K562 (cell line): ENCODE results near the gene PIP5K1B. TPM values are rescaled to one million over a fixed set of nuclear protein-coding genes. Genes with fewer than 3 reads are reported as not detected.

ENCODE experiments used
- ATAC-seq: fragments of 200-7000 bp; cut with Tn5 transposase; 3 replicates; pipeline ENCODE4 v1.9.1; 2020; ENCODE audit warnings: moderate library complexity
- BruUV-seq: library from RNA; stranded (reverse); fragments of 400-500 nt; replicated peaks from 2 replicates; lab custom pipeline; 2021; lab: Mats Ljungman, UMichigan
- CTCF ChIA-PET: fragments of 300-600 bp; formaldehyde crosslinking; extraction: SDS; loops from one replicate; lab custom pipeline; 2021; ENCODE audit warnings: low intra/inter-chr PET ratio; lab: Yijun Ruan, JAX
- POLR2A ChIA-PET: fragments of 300-600, 350-650 bp; sonication (Branson Sonifier 250); formaldehyde crosslinking; extraction: SDS; loops from one replicate; lab custom pipeline; 2021; ENCODE audit warnings: antibody characterized with exemption, inconsistent platforms; lab: Yijun Ruan, JAX
- DNase-seq, 4 experiments: peaks; one replicate each; pipeline versions ENCODE4 v3.0.0 to v3.0.0-alpha.2; 2011 to 2018; ENCODE audit warnings: low spot score in 3 of 4, mixed read lengths in 3 of 4; ENCODE audit errors: extremely low read depth in 1 of 4
- FAIRE-seq: peaks from 2 replicates; lab custom pipeline; 2011; peaks lifted over from hg19 to GRCh38; lab: Jason Lieb, UNC
- H2AFZ ChIP-seq: 2 replicates; pipeline ENCODE4 v1.6.0; 2011; ENCODE audit warnings: low read depth, low read length, control low read depth, inconsistent platforms
- H3K27ac ChIP-seq: fragments of 200-600 bp; 3 replicates; pipeline ENCODE4 v1.8.0; 2011; ENCODE audit warnings: low read depth, mild to moderate bottlenecking, control low read depth, inconsistent platforms, low read length, moderate library complexity, mixed read lengths; ENCODE audit errors: extremely low read depth
- H3K27me3 ChIP-seq, 2 experiments: fragments of 300-600 bp in 1 of 2; 2 replicates in 1 of 2; 3 replicates in 1 of 2; pipeline versions ENCODE4 v1.6.0 to v1.8.0; 2011; ENCODE audit warnings: inconsistent platforms in 2 of 2, low read length in 2 of 2, mild to moderate bottlenecking in 1 of 2, mixed read lengths in 1 of 2, moderate library complexity in 1 of 2; ENCODE audit not compliant: control insufficient read depth in 2 of 2, insufficient read depth in 2 of 2
- H3K36me3 ChIP-seq: fragments of 300-600 bp; 3 replicates; pipeline ENCODE4 v1.8.0; 2011; ENCODE audit warnings: mild to moderate bottlenecking, low read length, inconsistent platforms; ENCODE audit not compliant: control insufficient read depth, insufficient read depth
- H3K4me1 ChIP-seq, 2 experiments: fragments of 200-600 bp in 1 of 2; replicated peaks in 1 of 2; 2 replicates in 1 of 2; 3 replicates in 1 of 2; pipeline versions ENCODE4 v1.5.1 to v1.8.0; 2011; ENCODE audit warnings: inconsistent platforms in 2 of 2, low read length in 2 of 2, mild to moderate bottlenecking in 1 of 2, mixed read lengths in 1 of 2, moderate library complexity in 1 of 2; ENCODE audit not compliant: control insufficient read depth in 2 of 2, insufficient read depth in 2 of 2
- H3K4me2 ChIP-seq: 2 replicates; pipeline ENCODE4 v1.6.1; 2011; ENCODE audit warnings: low read length, control low read depth, inconsistent platforms, mixed read lengths; ENCODE audit not compliant: insufficient read depth
- H3K4me3 ChIP-seq: fragments of 200-600 bp; sonication (generic), shearing (Covaris generic); 2 replicates; pipeline ENCODE4 v1.5.1; 2016; ENCODE audit warnings: control low read depth, inconsistent platforms
- H3K79me2 ChIP-seq: fragments of 200-600 bp; 3 replicates; pipeline ENCODE4 v1.8.0; 2011; ENCODE audit warnings: low read length, inconsistent platforms; ENCODE audit not compliant: control insufficient read depth, insufficient read depth
- H3K9ac ChIP-seq, 2 experiments: 2 replicates each; pipeline versions ENCODE4 v1.6.0 to v1.6.1; 2011; ENCODE audit warnings: low read depth in 2 of 2, low read length in 2 of 2, control low read depth in 1 of 2, inconsistent platforms in 1 of 2, mild to moderate bottlenecking in 1 of 2, mixed read lengths in 1 of 2; ENCODE audit not compliant: insufficient read depth in 1 of 2
- H3K9me1 ChIP-seq: one replicate; pipeline ENCODE4 v1.6.0; 2011; ENCODE audit warnings: inconsistent platforms, mild to moderate bottlenecking, low read length, moderate library complexity; ENCODE audit not compliant: control insufficient read depth, insufficient read depth
- H3K9me3 ChIP-seq: replicated peaks from 2 replicates; pipeline ENCODE4 v1.5.1; 2011; ENCODE audit warnings: low read depth, low read length, inconsistent platforms; ENCODE audit not compliant: control insufficient read depth, insufficient read depth
- H4K20me1 ChIP-seq: replicated peaks from 2 replicates; pipeline ENCODE4 v1.6.1; 2011; ENCODE audit warnings: low read length, inconsistent platforms, mixed read lengths; ENCODE audit not compliant: control insufficient read depth, insufficient read depth
- HNRNPL ChIP-seq: fragments of 200-400 bp; formaldehyde crosslinking; IDR thresholded peaks from 2 replicates; pipeline ENCODE4 v1.6.1; 2017; ENCODE audit warnings: low read depth, mild to moderate bottlenecking, low read length
- MYC ChIP-seq, 2 experiments: fragments of 250-450 bp in 1 of 2; sonication (Bioruptor Pico) in 1 of 2; IDR thresholded peaks; 2 replicates each; pipeline versions ENCODE4 v1.5.1 to v1.6.1; 2012 to 2021; ENCODE audit warnings: low read depth in 2 of 2, borderline replicate concordance in 1 of 2, improper control_type of control experiment in 1 of 2, low read length in 1 of 2, mild to moderate bottlenecking in 1 of 2, moderate library complexity in 1 of 2
- PTRF ChIP-seq: fragments of 450-650 bp; IDR thresholded peaks from 2 replicates; pipeline ENCODE4 v1.6.1; 2016; ENCODE audit warnings: mild to moderate bottlenecking, missing genetic modification characterization, missing compliant biosample characterization
- SIX5 ChIP-seq, 2 experiments: IDR thresholded peaks; 2 replicates each; pipeline ENCODE4 v1.6.1; 2011; ENCODE audit warnings: low read length in 2 of 2, borderline replicate concordance in 1 of 2, low read depth in 1 of 2, mild to moderate bottlenecking in 1 of 2, moderate library complexity in 1 of 2; ENCODE audit not compliant: insufficient read depth in 1 of 2
- SMARCC2 ChIP-seq: fragments of 450-650 bp; IDR thresholded peaks from 2 replicates; pipeline ENCODE4 v1.6.1; 2017; ENCODE audit warnings: antibody characterized with exemption, moderate library complexity, mild to moderate bottlenecking, low read depth
- ZNF589 ChIP-seq: fragments of 200-800 bp; sonication (Bioruptor generic); IDR thresholded peaks from 2 replicates; pipeline ENCODE4 v1.6.1; 2016; ENCODE audit warnings: low read depth, missing genetic modification characterization, missing compliant biosample characterization
- WGBS: fragments of 100-300 bp; shearing (Covaris generic); methylation state at CpG from one replicate; pipeline ENCODE4 v1.1.6; 2016; ENCODE audit warnings: low coverage, mixed read lengths; ENCODE audit not compliant: insufficient coverage; ENCODE audit errors: missing lambda C conversion rate; 5-methylcytosine and 5-hydroxymethylcytosine counted together
- in situ Hi-C: fragments of 300-500 bp; cut with MboI; formaldehyde crosslinking; loops from 4 replicates; pipeline ENCODE4 v1.15.0; 2018; ENCODE audit warnings: inconsistent platforms, mixed read lengths
- intact Hi-C: fragments of 100-400 bp; cut with micrococcal nuclease; formaldehyde crosslinking; loops from 2 replicates; pipeline ENCODE4 v1.14.2; 2022
- polyA plus RNA-seq, 8 experiments: library from polyadenylated mRNA; depleted of rRNA in 4 of 8; stranded (reverse) in 5 of 8; unstranded in 3 of 8; fragments of >200 nt; fragmentation: Nextera tagmentation in 2 of 8; fragmentation: Illumina TruSeq in 1 of 8; extraction: Ambion mirVana in 2 of 8; extraction: Trizol in 1 of 8; gene quantifications; 2 replicates each; pipeline versions ENCODE4 v1.2.1 to v1.2.3, GENCODE V29; 2011 to 2014; ENCODE audit warnings: inconsistent platforms in 1 of 8, missing spikeins in 1 of 8
- total RNA-seq, 7 experiments: library from RNA; depleted of rRNA in 6 of 7; stranded (reverse); fragments of >200 nt in 6 of 7; fragmentation: Illumina TruSeq in 2 of 7; extraction: Trizol in 2 of 7; gene quantifications; 2 replicates each; pipeline versions ENCODE4 v1.2.1 to v1.2.3, GENCODE V29; 2011 to 2021; ENCODE audit warnings: low replicate concordance in 1 of 7

The PIP5K1B gene
- total and polyA plus RNA-seq, 9 of the 15 experiments (the other 6 are each of a cell fraction or from before 2014, with no cell fraction given) = 3.1 to 12.9 (median 7.4) TPM

DNA sequence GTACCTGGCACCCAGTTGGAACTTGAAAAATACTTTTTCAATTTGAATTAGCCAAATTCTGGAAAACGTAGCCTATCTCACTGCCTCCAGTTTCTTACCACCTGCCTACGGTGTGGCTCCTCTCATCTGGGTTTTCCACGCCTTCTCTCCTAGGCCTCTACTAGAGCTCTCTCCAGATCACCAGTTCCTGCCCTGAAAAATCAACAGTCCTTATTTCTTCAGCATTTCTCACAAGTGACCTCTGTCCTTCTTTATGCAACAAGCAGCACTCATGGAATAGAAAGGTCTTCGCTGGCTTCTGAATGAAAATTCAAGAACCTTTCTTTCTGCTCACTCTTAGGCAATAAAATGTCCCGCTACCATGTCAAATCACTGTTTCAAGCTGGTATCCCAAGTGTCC lies 64.8 kb downstream of the PIP5K1B start:
- H2AFZ ChIP-seq = no peak overlapping the region
- no peak for TF ChIP-seq PTRF (tag)
- no peak for TF ChIP-seq HNRNPL
- no peak for TF ChIP-seq MYC (IDR thresholded peaks at IDR 0.05; ENCODE audit: low read depth, low read length)
- no peak for TF ChIP-seq MYC (CRISPR knock-in tag; IDR thresholded peaks at IDR 0.05; ENCODE audit: borderline replicate concordance, low read depth)
- no peak for TF ChIP-seq SIX5 (IDR thresholded peaks at IDR 0.05; ENCODE audit: borderline replicate concordance in 1 of 2, insufficient read depth in 1 of 2, low read depth in 1 of 2, low read length in 2 of 2)
- TF ChIP-seq ZNF589 (CRISPR knock-in tag) = no peak
- no peak for TF ChIP-seq SMARCC2
- no peaks in the 10 kb centered on the region for H4K20me1 ChIP-seq
- no peak overlapping the region for H3K4me2 ChIP-seq
- intact Hi-C loops (no loop called here), in situ Hi-C loops (no loop called here)
- WGBS = 85% methylated on average over 4 of the region's 5 CpGs
- no peak overlapping the region for H3K27ac ChIP-seq
- H3K4me1 ChIP-seq = peaks cover 0 to 6% of the 10 kb centered on the region in 2 experiments; a peak in 3 of 5 replicates
- H3K79me2 ChIP-seq = no peaks in the 10 kb centered on the region
- CTCF ChIA-PET = no interaction called here
- no peak overlapping the region for H3K9ac ChIP-seq
- H3K36me3 ChIP-seq = no peaks in the 10 kb centered on the region
- ATAC-seq = no peak
- no peak overlapping the region for H3K4me3 ChIP-seq
- no peaks in the 10 kb centered on the region for H3K9me3 ChIP-seq
- no peak for DNase-seq
- H3K9me1 ChIP-seq = no peaks in the 10 kb centered on the region
- POLR2A ChIA-PET = interaction anchor here (0.8 to 1.6 kb wide), 2 partner anchors 10 to 11 kb away, joined by 3 to 4 read pairs; no protein-coding TSS in a partner anchor
- FAIRE-seq = no peak
- no TSS peak for BruUV-seq
- no peaks in the 10 kb centered on the region for H3K27me3 ChIP-seq
